Activated CD4-positive, alpha-beta memory T cell treated with anti-CD3 and anti-CD28 coated beads, Interleukin-2, amount 10 ng/mL, durations not matched to agents 7 days and 5 days (primary cell): ENCODE measurements around the gene CCDC78. TPM values are rescaled to one million over a fixed set of nuclear protein-coding genes. Genes with fewer than 3 reads are reported as not detected.

ENCODE experiments used
- CTCF ChIA-PET: fragments of 350-600 bp; sonication (Branson Sonifier 250); formaldehyde crosslinking; loops from one replicate; lab custom pipeline; 2021; ENCODE audit warnings: antibody characterized with exemption, inconsistent platforms; lab: Charles Lee
- POLR2A ChIA-PET: fragments of 350-600 bp; sonication (Branson Sonifier 250); formaldehyde crosslinking; loops from one replicate; lab custom pipeline; 2021; ENCODE audit warnings: antibody characterized with exemption; lab: Charles Lee
- DNase-seq: peaks from one replicate; pipeline ENCODE4 v3.0.0-alpha.2; 2020
- H3K27ac Mint-ChIP-seq: one replicate; pipeline ENCODE4 v1.8.0; 2021; ENCODE audit warnings: mild to moderate bottlenecking, mixed read lengths
- H3K27me3 Mint-ChIP-seq: one replicate; pipeline ENCODE4 v1.8.0; 2021; ENCODE audit warnings: mixed read lengths
- H3K36me3 Mint-ChIP-seq: one replicate; pipeline ENCODE4 v1.8.0; 2021; ENCODE audit warnings: low read depth, mixed read lengths
- H3K4me1 Mint-ChIP-seq: one replicate; pipeline ENCODE4 v1.8.0; 2021; ENCODE audit warnings: mixed read lengths
- H3K4me3 Mint-ChIP-seq: one replicate; pipeline ENCODE4 v1.8.0; 2021; ENCODE audit warnings: mild to moderate bottlenecking, mixed read lengths
- H3K9me3 Mint-ChIP-seq: one replicate; pipeline ENCODE4 v1.8.0; 2021; ENCODE audit warnings: mixed read lengths
- total RNA-seq, 2 experiments: library from RNA; stranded (reverse); gene quantifications; one replicate each; pipeline ENCODE4 v1.2.3, GENCODE V29; 2021

CCDC78 gene
- total RNA-seq, 2 experiments from 2014 or later, result 1.9 to 2.3 TPM

DNA sequence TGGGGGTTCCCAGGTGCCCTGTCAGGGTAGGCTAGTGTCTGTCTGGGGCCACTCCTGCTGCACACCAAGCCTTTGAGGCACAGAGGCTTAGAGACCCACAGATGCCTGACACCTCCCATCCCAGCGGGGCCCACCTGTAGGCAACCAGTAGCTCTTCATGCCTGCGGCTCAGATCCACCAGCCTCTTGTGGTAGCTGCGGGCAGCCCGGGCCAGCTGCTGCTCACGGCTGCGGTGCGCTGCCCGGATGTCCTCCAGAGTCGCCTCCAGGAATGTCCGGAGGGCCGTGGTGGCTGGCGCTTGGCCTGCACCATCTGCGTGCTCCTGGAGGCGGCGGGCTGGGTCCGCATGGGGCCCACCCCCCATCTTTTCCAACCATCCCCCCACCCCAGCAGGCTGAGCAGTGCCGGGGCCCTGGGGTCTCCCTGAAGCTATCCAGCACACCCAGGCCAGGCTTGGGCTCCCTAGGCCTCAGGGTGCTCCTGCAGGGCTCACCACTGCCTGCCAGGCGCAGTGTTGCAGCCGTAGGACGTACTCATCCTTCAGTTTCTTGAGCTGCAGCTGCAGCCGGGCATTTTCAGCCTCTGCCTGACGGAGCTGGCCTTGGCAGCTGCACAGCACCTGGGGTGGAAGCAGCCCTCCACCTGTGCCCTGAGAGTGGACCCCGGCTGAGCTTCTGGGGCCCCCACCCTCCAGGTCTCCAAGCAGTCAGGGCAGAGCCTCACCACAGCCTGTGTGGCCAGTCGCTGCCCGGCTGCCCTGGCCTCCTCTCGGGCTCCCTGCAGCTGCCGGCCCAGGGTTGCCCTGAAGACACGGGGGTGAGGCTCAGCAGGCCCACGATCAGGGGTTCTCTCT, 1.8 kb downstream of the CCDC78 start:
- no peak overlapping the region for H3K27ac Mint-ChIP-seq
- no peaks in the 10 kb centered on the region for H3K36me3 Mint-ChIP-seq
- peaks cover 14% of the 10 kb centered on the region for H3K4me1 Mint-ChIP-seq
- no peak overlapping the region for H3K4me3 Mint-ChIP-seq
- H3K27me3 Mint-ChIP-seq, result no peaks in the 10 kb centered on the region
- ChIA-PET POLR2A (interaction anchor here (1.5 to 3.4 kb wide), 4 partner anchors 9 to 16 kb away, joined by 5 to 15 read pairs (median 8); partner anchors contain the start of genes CIAO3 and METRN), CTCF (interaction anchor here (2.2 kb wide), 1 partner anchor 12 kb away, joined by 8 read pairs; no protein-coding TSS in a partner anchor)
- no peaks in the 10 kb centered on the region for H3K9me3 Mint-ChIP-seq
- DNase-seq, result no peak

- ChIA-PET CTCF (no interaction called here), POLR2A (interaction anchor here (0.9 to 3.4 kb wide), 3 partner anchors 12 to 65 kb away, joined by 4 to 10 read pairs (median 5); partner anchors contain the start of genes CHTF18, CIAO3 and RPUSD1)
- H3K36me3 Mint-ChIP-seq, result no peaks in the 10 kb centered on the region
- no peak overlapping the region for H3K4me3 Mint-ChIP-seq
- no peak for DNase-seq
- no peak overlapping the region for H3K27ac Mint-ChIP-seq
- peaks cover 2% of the 10 kb centered on the region for H3K27me3 Mint-ChIP-seq
- H3K4me1 Mint-ChIP-seq, result peaks cover 19% of the 10 kb centered on the region
- H3K9me3 Mint-ChIP-seq, result no peaks in the 10 kb centered on the region
Observed at GRCh38 chr16:723695-724094, 2.5 kb downstream of the CCDC78 start.

GRCh38 chr16:722835-723633, 3.2 kb downstream of the CCDC78 start:
- Mint-ChIP-seq H3K4me1 (peaks cover 19% of the 10 kb centered on the region), H3K27ac (no peak overlapping the region), H3K4me3 (no peak overlapping the region), H3K27me3 (peaks cover 2% of the 10 kb centered on the region), H3K9me3 (no peaks in the 10 kb centered on the region), H3K36me3 (no peaks in the 10 kb centered on the region)
- ChIA-PET POLR2A (interaction anchor here (0.9 to 3.4 kb wide), 2 partner anchors 18 to 65 kb away, joined by 4 to 10 read pairs; partner anchors contain the start of genes CHTF18, CIAO3 and RPUSD1), CTCF (no interaction called here)
- no peak for DNase-seq

GRCh38 chr16:721765-722540, 4.3 kb downstream of the CCDC78 start:
- no peak for DNase-seq
- ChIA-PET POLR2A (interaction anchor here (0.8 to 3.5 kb wide), 9 partner anchors 10 to 66 kb away, joined by 3 to 19 read pairs (median 6); partner anchors contain the start of genes CHTF18, CIAO3, JMJD8 and RPUSD1), CTCF (interaction anchor here (1.0 to 2.5 kb wide), 3 partner anchors 12 to 18 kb away, joined by 3 to 8 read pairs (median 5); no protein-coding TSS in a partner anchor)
- Mint-ChIP-seq H3K27me3 (peaks cover 2% of the 10 kb centered on the region), H3K36me3 (no peaks in the 10 kb centered on the region), H3K27ac (no peak overlapping the region), H3K4me1 (peaks cover 19% of the 10 kb centered on the region), H3K9me3 (no peaks in the 10 kb centered on the region), H3K4me3 (peak overlapping the region; percentile 30)

DNA sequence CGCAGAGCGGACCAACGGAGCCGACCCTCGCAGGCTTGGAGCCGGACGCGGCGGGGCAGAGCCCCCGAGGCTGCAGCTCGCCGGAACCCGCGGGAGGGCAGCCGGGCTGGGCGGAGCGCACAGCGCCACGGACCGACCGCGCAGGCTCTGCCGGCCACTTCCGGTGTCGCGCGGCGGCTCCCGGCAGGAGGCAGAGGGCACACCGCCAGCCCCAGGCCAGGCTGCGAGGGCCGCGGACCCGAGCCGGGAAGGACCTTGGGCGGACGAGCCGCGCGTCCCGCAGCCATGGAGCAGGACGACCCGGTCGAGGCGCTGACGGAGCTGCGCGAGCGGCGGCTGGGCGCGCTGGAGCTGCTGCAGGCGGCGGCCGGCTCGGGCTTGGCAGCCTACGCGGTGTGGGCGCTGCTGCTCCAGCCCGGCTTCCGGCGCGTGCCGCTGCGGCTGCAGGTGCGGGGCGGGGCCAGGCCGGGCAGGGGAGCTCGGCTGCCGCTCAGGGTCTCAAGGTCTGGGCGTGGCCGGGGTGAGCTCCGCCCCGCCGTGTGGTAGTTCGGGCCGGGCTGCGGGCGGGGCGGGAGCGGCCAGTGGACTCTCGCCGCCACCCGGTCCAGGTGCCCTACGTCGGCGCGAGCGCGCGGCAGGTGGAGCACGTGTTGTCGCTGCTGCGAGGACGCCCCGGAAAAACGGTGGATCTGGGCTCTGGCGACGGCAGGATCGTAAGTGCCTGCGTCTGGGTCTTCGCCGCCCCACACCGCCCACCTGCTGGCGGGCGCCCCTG, 5.1 kb downstream of the CCDC78 start, which contains the start of gene ANTKMT:
Gene ANTKMT, plus strand, starts transcription at position 157 of the 775 bp plus-strand sequence. Its CDS starts 129 bp downstream, at position 286.
- CTCF ChIA-PET, result interaction anchor here (1.0 to 2.5 kb wide), 4 partner anchors 9 to 19 kb away, joined by 3 to 8 read pairs (median 4); no protein-coding TSS in a partner anchor
- POLR2A ChIA-PET, result interaction anchor here (0.8 to 3.5 kb wide), 9 partner anchors 11 to 67 kb away, joined by 3 to 19 read pairs (median 6); partner anchors contain the start of genes CHTF18, CIAO3, JMJD8 and RPUSD1
- Mint-ChIP-seq H3K9me3 (no peaks in the 10 kb centered on the region), H3K36me3 (no peaks in the 10 kb centered on the region), H3K4me1 (peaks cover 16% of the 10 kb centered on the region), H3K27me3 (peaks cover 6% of the 10 kb centered on the region), H3K4me3 (peak within 1 kb of the TSS; percentile 62), H3K27ac (no peak within 1 kb of the TSS)
- peak; percentile 77 for DNase-seq

- Mint-ChIP-seq H3K27ac (no peak overlapping the region), H3K27me3 (peaks cover 10% of the 10 kb centered on the region), H3K36me3 (no peaks in the 10 kb centered on the region), H3K4me3 (peak overlapping the region; percentile 62), H3K4me1 (peaks cover 18% of the 10 kb centered on the region), H3K9me3 (no peaks in the 10 kb centered on the region)
- ChIA-PET CTCF (interaction anchor here (0.5 to 2.5 kb wide), 9 partner anchors 8 to 64 kb away, joined by 3 to 8 read pairs (median 3); partner anchors contain the start of genes CIAO3 and WDR24), POLR2A (interaction anchor here (0.9 to 3.5 kb wide), 10 partner anchors 12 to 87 kb away, joined by 3 to 19 read pairs (median 6); partner anchors contain the start of genes CIAO3, JMJD8, STUB1 and WDR24)
- DNase-seq, result peak; percentile 42
Observed at GRCh38 chr16:720447-720989, 5.7 kb downstream of the CCDC78 start.

- CTCF ChIA-PET, result interaction anchor here (0.5 to 2.5 kb wide), 11 partner anchors 8 to 594 kb away, joined by 3 to 8 read pairs (median 3); partner anchors contain the start of genes CIAO3 and WDR24
- Mint-ChIP-seq H3K9me3 (no peaks in the 10 kb centered on the region), H3K4me1 (peaks cover 18% of the 10 kb centered on the region), H3K4me3 (peak overlapping the region; percentile 62), H3K27ac (no peak overlapping the region), H3K27me3 (peaks cover 10% of the 10 kb centered on the region), H3K36me3 (no peaks in the 10 kb centered on the region)
- DNase-seq, result no peak
- POLR2A ChIA-PET, result interaction anchor here (1.1 to 3.5 kb wide), 5 partner anchors 21 to 87 kb away, joined by 3 to 19 read pairs (median 9); partner anchors contain the start of genes STUB1 and WDR24
Observed at GRCh38 chr16:719815-720446, 6.3 kb downstream of the CCDC78 start.

- Mint-ChIP-seq H3K36me3 (no peaks in the 10 kb centered on the region), H3K27ac (peak overlapping the region; percentile 45), H3K4me3 (no peak overlapping the region), H3K9me3 (no peaks in the 10 kb centered on the region), H3K27me3 (peaks cover 10% of the 10 kb centered on the region), H3K4me1 (peaks cover 18% of the 10 kb centered on the region)
- CTCF ChIA-PET, result interaction anchor here (0.7 to 1.4 kb wide), 2 partner anchors 9 to 15 kb away, joined by 4 to 6 read pairs; no protein-coding TSS in a partner anchor
- POLR2A ChIA-PET, result interaction anchor here (3.5 kb wide), 1 partner anchor 23 kb away, joined by 19 read pairs; no protein-coding TSS in a partner anchor
- DNase-seq, result no peak
Observed at GRCh38 chr16:718922-719321, 7.3 kb downstream of the CCDC78 start.

DNA sequence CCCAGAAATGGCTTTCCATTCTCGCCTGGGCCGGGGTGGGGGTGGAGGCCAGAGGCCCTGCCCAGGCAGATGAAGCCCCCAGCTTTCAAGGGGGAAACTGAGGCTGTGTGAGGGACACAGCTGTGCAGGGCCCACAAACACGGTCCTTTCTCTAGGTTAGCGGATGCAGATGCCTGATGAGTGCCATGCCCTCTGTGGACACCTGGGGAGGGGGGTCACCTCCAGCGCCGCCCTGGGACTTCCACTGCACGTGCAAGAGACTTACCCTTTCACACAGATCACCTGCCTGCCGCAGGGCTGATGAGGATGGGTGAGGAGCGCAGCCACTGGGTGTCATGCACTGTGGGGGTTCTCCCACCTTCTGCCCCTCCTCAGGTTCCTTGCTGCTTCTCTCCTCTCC, 7.9 kb downstream of the CCDC78 start:
- POLR2A ChIA-PET, result interaction anchor here (3.5 kb wide), 1 partner anchor 23 kb away, joined by 19 read pairs; no protein-coding TSS in a partner anchor
- H3K4me1 Mint-ChIP-seq, result peaks cover 18% of the 10 kb centered on the region
- no peak overlapping the region for H3K4me3 Mint-ChIP-seq
- H3K27ac Mint-ChIP-seq, result no peak overlapping the region
- CTCF ChIA-PET, result no interaction called here
- H3K36me3 Mint-ChIP-seq, result no peaks in the 10 kb centered on the region
- DNase-seq, result no peak
- peaks cover 12% of the 10 kb centered on the region for H3K27me3 Mint-ChIP-seq
- no peaks in the 10 kb centered on the region for H3K9me3 Mint-ChIP-seq
